Inflammatory macrophage treated with lipopolysaccharide for 1 hour (primary cell): ENCODE measurements around the gene EED.
"Not testable (repeated sequence)": the region's sequence is repeated elsewhere in the genome, so short reads cannot be mapped to it uniquely, and the experiment has no call there.

Experiments
- DNase-seq, 2 donors: peaks; one replicate each; pipeline ENCODE4 v3.0.0-alpha.2; 2020 to 2022

Gene EED

GRCh38 chr11:86292912-86293616, 48.5 kb downstream of the EED start:
- DNase-seq: no peak

GRCh38 chr11:86294026-86294425, 49.5 kb downstream of the EED start:
- no peak for DNase-seq

GRCh38 chr11:86301742-86302091, 57.2 kb downstream of the EED start:
- DNase-seq: no peak

GRCh38 chr11:86302092-86302793, 57.7 kb downstream of the EED start, which contains the start of gene HIKESHI:
HIKESHI (plus strand) TSS chr11:86302240; CDS start chr11:86302449, 209 bp downstream.
- DNase-seq: peak; percentile 95 to 98

- no peak for DNase-seq
Observed at GRCh38 chr11:86303257-86303656, 58.7 kb downstream of the EED start.

GRCh38 chr11:86308710-86309109, 64.2 kb downstream of the EED start:
- not testable (repeated sequence) for DNase-seq

GRCh38 chr11:86313793-86314192, 69.2 kb downstream of the EED start:
- no peak for DNase-seq

- DNase-seq: no peak
Observed at GRCh38 chr11:86314636-86315035, 70.1 kb downstream of the EED start.
